ENCODE measurements around the gene CCDC15. TPM values are rescaled to one million over a fixed set of nuclear protein-coding genes. Genes with fewer than 3 reads are reported as not detected.

CCDC15 gene
- total RNA-seq, 1 experiment from 2014 or later = 3.8 TPM

DNA sequence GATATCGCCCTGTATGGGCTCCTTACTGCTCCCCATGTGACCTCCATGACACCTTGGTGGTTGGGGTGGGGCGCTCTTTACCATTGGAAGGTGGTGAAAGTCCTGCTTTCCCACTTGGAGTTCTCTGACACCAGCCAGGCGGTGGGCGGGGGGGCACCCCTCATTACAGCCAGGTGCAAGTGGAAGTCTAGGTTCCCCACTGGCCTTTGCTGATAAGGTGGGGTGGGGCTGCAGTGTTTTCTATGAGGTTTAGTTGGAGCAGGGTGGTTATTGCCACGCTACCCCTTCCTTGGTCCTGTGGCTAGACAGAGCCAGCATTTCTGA, 103.7 kb downstream of the CCDC15 start:
- in situ Hi-C loops (cut with HindIII; ENCODE audit: low sequenced_read_pairs) = no loop called here
- no peak for DNase-seq (ENCODE audit: low spot score)

GRCh38 chr11:125061281-125061680, 107.3 kb downstream of the CCDC15 start:
- DNase-seq (ENCODE audit: low spot score) = no peak
- in situ Hi-C loops (cut with HindIII; ENCODE audit: low sequenced_read_pairs) = no loop called here

DNA sequence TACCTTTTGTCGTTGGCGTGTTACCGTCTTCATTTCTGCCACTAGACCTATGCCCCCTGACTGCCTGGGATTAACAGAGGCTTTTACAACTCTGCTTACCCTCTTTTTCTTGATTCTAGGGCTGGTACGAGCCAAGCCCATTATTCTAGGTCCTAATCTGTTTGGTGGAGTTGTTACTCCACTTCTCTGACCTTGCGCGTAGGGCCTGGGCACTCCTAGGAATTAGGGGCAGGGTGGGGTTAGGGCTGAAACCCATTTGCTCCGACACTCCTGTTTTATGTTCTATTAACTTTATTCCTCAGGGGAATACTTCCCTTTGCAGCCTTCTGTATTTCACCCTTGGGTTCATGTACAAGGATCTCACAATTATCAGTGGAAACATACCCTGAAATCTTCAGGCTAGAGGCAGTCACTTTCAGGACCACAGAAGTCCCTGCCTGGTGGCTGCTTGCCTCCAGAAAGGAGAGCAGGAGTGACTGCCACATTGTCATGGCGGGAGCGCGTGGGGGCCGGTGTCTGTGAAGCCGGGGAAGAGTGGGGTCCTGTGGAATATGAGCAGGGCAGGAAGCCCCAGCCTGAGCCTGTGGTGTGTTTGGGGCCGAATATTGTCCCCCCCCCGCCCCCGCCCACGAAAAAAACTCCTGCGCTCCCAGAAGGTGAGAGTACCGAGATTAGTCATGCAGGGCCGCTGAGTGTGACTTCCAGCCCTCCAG, 108.4 kb downstream of the CCDC15 start:
- DNase-seq (ENCODE audit: low spot score) = no peak
- in situ Hi-C loops (cut with HindIII; ENCODE audit: low sequenced_read_pairs) = no loop called here

DNA sequence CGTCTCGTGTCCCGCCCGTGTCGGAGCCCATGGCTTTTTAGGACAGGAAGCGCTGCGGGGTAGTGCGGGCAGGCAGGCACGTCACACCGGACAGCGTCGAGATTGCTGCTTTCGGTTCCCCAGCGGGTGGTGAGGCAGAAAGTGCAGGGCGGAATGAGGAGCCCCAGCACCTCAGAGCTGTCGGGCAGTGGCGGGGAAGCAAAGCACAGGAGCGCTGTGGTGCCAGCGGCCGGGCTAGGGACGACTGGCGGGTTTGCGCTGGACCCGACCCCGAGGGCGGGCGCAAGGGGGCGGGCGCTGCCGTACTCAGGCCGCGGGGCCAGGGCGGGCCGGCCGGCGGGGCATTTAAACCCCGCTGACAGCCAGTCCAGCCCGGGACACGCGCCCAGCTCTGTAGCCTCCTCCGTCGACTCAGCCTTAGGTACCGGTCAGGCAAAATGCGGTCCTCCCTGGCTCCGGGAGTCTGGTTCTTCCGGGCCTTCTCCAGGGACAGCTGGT, 109.0 kb downstream of the CCDC15 start, which contains the start of gene SLC37A2:
SLC37A2 (plus strand) TSS at position 375 of the 498 bp plus-strand sequence; CDS start at position 438, 63 bp downstream.
- peak; percentile 7 for DNase-seq (ENCODE audit: low spot score)
- in situ Hi-C loops (cut with HindIII; ENCODE audit: low sequenced_read_pairs) = no loop called here

DNA sequence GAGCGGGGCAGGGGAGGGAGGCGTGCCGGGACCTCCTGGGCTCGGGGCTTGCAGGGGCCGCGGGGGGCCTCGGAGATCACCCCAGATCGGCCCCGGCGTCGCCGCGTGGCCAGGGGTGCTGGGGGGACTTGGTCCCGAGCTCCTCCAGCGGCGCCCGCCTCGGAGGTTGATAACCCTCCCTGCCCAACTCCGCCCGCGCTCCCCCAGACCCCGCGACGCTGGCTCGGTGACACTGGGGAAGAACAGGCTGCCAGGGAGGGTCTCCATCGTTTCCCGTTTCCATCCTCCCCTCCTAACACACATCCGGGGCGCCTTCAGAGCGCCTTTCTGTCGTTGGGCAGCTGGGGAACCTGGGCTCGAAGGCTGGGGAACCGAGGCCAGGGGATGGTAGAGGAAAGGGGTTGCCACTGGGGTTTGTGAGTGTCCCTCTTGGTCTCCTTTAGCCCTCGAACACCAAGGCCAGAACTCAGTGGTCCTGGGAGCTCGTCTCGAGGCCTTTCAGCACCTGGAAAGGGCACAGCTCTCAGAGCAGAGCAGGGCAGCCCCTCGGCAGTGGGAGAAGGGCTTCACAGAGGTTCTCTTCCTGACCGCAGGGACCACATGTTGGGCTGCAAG, 109.5 kb downstream of the CCDC15 start:
- in situ Hi-C loops (cut with HindIII; ENCODE audit: low sequenced_read_pairs) = no loop called here
- no peak for DNase-seq (ENCODE audit: low spot score)

- no peak for DNase-seq (ENCODE audit: low spot score)
- in situ Hi-C loops (cut with HindIII; ENCODE audit: low sequenced_read_pairs) = no loop called here
These were observed 110.1 kb downstream of the CCDC15 start for GRCh38 chr11:125064070-125064469.

- no peak for DNase-seq (ENCODE audit: low spot score)
- in situ Hi-C loops (cut with HindIII; ENCODE audit: low sequenced_read_pairs) = no loop called here
These were observed 114.4 kb downstream of the CCDC15 start for GRCh38 chr11:125068368-125068767.

GRCh38 chr11:125069008-125069407, 115.0 kb downstream of the CCDC15 start:
- DNase-seq (ENCODE audit: low spot score) = no peak
- in situ Hi-C loops (cut with HindIII; ENCODE audit: low sequenced_read_pairs) = no loop called here

DNA sequence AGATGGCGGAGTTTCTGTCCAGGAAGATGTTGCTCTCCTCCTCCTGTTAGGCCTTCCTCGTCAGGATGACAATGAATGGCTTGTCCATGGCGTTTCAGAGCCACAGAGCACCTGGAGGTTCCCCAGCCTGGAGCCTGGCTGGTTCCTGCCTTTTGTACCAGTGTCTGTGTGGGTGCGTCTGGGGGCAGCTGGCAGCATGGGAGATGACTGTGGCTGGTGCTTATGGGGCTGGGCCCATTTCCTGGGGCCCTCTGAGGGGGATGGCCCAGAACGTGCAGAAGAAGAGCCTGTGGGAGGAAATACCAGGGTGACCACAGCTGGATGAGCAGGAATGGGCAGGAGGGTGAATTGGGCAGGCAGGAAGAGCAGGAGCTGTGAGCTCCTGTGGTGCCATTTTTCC, 115.8 kb downstream of the CCDC15 start:
- in situ Hi-C loops (cut with HindIII; ENCODE audit: low sequenced_read_pairs) = no loop called here
- DNase-seq (ENCODE audit: low spot score) = no peak

GRCh38 chr11:125070699-125071254, 116.8 kb downstream of the CCDC15 start:
- in situ Hi-C loops (cut with HindIII; ENCODE audit: low sequenced_read_pairs) = no loop called here
- no peak for DNase-seq (ENCODE audit: low spot score)

DNA sequence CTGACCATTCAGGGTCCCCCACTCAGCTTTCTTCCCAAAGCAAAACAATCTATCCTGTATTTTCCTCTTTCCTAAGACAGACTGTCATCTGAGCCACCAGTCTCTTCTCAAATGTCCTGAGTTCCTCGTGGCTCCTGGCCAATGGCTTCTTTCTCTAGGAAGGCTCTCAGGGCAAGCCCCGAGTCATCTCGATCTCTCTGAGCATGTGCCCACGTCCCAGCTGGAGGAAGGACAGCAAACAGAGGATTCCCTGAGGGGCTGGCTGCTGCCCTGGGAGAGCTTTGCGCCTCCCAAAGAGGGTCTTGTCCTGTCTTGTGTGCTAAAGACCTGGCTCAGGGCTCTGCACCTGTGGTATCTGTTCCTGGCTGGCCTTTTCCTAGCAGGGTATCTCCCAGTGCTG, 117.4 kb downstream of the CCDC15 start:
- DNase-seq (ENCODE audit: low spot score) = no peak
- in situ Hi-C loops (cut with HindIII; ENCODE audit: low sequenced_read_pairs) = no loop called here

GRCh38 chr11:125071846-125072217, 117.8 kb downstream of the CCDC15 start:
- in situ Hi-C loops (cut with HindIII; ENCODE audit: low sequenced_read_pairs) = no loop called here
- DNase-seq (ENCODE audit: low spot score) = no peak

DNA sequence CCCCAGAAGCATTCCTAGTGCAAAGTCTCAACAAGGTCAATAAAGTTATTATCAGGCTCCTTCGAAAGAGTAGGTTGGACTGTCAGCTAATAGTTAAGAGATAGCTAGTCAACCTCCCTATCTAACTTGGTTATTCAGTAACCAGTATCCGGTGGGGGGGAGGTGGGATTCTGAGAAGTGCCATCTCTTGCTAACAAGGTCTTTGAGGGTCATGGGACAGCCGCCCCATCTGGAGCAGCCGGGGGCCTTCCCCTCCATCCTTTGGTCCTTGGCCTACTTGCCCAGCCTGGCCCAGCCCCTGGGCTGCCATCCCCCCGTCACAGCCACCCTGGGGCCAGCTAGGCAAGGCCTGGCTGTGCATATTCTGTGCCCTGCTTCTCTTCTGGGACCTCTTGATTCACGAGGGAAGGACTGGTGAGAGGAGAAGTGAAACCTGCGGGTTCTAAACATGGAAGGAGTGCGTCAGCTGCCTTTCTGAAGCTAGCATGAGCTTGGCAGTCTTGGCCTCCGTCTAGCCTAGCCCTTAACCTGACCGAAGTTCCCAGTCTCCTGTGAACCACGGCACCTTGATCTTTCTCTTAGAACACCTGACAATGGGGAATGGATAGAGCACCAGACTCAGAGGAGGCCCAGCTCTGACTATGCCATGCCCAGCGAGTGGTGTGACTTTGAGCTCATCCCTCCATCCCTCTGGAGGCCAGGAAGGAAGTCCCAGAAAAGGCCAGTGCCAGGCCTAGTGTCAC, 118.4 kb downstream of the CCDC15 start:
- in situ Hi-C loops (cut with HindIII; ENCODE audit: low sequenced_read_pairs) = no loop called here
- DNase-seq (ENCODE audit: low spot score) = no peak

- DNase-seq (ENCODE audit: low spot score) = no peak
- in situ Hi-C loops (cut with HindIII; ENCODE audit: low sequenced_read_pairs) = no loop called here
These were observed 119.1 kb downstream of the CCDC15 start for GRCh38 chr11:125072961-125073590.

- DNase-seq (ENCODE audit: low spot score) = no peak
- in situ Hi-C loops (cut with HindIII; ENCODE audit: low sequenced_read_pairs) = no loop called here
These were observed 119.8 kb downstream of the CCDC15 start for GRCh38 chr11:125073616-125074483.

DNA sequence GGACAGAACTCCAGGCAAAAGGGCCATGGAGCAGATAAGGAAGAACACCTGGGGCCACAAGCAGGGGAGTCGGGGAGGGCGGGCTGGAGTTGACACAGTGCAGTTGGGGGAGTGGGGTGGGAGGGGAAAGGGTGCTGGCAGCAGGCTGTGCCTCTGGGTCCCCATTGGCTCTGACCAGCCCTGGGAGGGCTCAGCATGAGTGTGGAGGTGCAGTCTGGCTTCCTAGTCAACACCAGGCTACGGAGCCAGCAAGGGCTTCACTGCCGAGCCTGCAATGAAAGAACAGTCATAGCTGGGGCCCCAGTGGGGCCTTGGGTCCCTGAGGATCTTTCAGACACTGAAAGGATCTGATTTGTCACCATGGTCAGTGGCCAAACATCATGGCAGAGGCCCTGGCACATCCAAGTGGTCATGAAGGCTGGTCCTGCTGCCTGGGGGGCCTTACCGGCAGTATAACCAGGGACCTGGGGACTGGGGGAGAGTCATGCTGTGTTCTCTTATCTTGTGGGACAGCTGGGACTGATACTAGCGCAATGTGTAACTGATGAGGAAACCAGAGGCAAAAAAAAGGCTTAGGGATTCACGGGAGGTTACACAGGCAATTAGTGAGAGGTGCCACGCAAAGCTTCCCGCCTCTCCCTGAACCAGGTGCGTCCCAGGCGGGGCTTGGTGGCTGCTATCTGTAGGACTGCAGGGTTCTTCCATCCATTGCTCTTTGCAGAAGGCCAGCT, 120.7 kb downstream of the CCDC15 start:
- in situ Hi-C loops (cut with HindIII; ENCODE audit: low sequenced_read_pairs) = no loop called here
- DNase-seq (ENCODE audit: low spot score) = no peak

- no peak for DNase-seq (ENCODE audit: low spot score)
- in situ Hi-C loops (cut with HindIII; ENCODE audit: low sequenced_read_pairs) = no loop called here
These were observed 121.2 kb downstream of the CCDC15 start for GRCh38 chr11:125075242-125075625.

DNA sequence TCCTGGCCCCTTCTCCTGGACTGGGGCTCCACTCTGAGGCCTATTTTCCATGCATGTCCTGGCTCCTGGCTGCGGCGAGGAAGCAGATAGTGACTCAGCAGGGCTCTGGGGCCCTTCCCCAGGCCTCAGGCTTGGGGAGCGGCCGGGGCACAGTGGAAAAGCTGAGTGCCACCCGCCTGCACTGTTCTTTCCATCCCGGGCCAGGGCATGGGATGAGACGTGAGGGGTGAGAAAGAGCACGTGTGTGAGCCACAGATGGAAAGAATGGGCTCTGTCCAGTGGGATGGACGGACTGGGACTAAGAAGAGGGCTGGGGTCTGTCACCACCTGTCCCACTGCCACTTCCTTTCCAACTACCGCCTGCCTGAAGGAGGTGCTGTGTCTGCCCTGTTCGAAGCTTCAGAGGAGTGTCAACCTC, 121.9 kb downstream of the CCDC15 start:
- in situ Hi-C loops (cut with HindIII; ENCODE audit: low sequenced_read_pairs) = no loop called here

More for the DNA sequence above, 121.9 kb downstream of the CCDC15 start:
- no peak for DNase-seq (ENCODE audit: low spot score)

All from G401 (cell line).